NCI-H2227 (cell line): ENCODE results near the gene ENTR1.
"Not testable (repeated sequence)": the region's sequence is repeated elsewhere in the genome, so short reads cannot be mapped to it uniquely, and the experiment has no call there.

Experiments used
- DNase-seq: peaks from one replicate; lab custom pipeline; 2025; ENCODE audit not compliant: unreplicated experiment; lab: John Stamatoyannopoulos, UW

ENTR1 gene

DNA sequence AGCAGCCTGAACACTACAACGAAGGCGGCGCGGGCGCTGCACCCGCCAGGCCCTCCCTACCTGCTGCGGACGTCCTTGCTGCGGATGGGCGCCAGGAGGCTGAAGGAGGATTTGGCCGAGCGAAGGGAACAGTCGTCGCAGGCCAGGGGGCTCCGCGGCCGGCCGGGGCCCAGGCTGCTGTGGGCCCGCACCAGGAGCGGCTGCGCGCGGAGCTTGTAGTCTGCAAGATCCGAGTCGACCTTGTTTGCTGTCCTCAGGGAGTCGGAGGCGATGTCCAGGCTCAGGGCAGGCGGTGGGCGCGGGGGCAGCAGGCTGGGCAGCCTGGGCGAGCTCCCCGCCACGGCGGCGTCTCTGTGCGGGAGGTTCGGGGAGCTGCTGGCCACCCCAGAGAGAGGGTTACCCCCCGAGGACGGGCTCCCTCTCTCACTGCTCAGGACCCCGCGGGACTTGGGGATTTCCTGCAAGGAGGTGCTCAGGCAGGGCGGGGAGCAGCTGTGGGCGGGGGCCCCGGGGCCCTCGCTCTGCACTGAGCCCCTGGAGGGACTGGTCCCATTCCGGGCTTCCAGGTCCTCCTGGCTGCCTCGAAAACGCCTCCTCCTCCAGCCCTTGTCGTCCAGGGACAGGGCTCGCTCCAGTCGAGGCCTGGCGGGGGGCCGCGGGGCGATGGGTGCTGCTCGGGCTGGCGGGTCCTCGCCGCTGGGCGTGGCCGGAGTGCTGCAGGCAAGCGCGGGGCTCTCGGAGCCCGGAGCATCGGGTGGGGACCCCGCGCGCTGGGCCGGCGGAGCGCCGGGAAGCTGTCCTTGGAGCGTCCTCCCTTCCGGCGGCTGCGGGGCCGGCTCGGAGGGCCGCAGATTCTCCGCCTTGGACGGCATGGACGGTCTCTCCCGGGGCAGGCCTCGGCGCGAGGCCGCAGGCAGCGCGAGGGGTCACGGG, 28.4 kb upstream of the ENTR1 start:
- DNase-seq = peak; percentile 43

DNA sequence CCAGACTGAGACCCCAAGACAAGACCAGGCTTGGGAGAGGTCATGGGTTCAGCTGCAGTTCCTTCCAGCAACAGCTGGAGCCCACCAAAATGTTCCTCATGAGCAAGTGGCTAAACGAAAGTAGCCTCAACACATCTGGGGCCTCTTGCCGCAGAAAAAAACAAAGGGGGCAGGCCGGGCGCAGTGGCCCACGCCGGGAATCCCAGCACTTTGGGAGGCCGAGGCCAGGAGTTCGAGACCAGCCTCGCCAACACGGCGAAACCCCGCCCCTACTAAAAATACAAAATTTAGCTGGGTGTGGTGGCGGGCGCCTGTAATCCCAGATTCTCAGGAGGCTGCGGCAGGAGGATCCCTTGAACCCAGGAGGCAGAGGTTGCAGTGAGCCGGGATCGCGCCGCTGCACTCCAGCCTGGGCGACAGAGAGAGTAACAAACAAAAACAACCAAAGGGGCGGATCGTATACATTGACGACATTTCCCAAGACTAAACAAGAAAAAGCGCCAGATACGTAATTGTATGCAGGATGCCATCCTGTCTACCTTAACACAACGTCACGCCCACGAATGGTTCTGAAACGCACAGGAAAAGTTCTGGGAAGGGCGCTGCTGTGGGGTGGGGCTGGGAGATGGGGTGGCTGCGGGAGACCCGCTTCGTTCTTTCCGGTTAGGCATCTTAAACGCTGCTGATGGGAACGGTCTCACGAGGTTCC, 27.6 kb upstream of the ENTR1 start:
- DNase-seq = peak; percentile 19

DNA sequence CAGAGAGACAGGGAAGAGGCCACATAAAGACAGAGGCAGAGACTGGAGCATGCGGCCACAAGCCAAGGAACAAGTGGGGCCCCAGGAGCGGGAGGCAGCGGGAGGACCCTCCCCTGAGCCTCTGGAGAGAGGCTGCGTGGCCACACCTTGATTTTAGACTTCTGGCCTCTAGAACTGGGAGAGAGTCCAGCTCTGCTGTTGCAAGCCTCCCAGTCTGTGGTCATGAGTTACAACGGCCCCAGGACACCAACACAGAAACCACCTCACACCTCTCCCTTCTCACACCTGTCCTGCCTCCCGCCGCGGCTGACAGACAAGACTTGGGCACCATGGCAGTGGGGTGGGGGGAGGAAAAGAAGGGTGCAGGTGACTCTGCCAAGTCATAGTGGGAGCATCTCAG, 27.0 kb upstream of the ENTR1 start:
- DNase-seq = no peak

DNA sequence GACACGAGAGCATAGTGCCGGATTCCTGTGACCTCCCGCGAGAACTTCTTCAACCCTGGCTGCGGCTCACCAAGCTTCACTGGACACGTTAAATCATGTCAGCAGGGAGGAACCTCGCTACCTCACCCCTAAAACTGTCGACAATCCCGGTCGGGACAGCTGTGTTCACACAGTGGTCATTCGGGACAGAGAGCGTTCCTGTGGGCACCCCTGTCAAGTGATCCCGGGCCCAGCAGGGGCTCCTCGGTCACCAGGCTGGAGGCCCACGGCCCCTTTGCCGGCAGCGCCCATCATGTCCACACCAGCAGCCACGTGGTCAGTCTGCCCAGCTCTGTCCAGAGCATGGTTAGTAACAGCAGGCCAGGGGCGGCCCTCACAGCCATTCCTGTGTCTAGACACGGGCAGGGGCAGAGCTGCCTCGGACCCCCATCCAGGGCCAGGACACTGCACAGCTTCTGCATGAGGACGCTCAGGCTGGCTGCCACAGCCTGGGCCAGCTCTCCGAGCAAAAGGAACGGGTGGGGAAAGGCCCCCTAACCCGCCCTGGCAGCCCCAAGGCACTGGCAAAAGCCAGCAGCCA, 25.7 kb upstream of the ENTR1 start:
- no peak for DNase-seq

DNA sequence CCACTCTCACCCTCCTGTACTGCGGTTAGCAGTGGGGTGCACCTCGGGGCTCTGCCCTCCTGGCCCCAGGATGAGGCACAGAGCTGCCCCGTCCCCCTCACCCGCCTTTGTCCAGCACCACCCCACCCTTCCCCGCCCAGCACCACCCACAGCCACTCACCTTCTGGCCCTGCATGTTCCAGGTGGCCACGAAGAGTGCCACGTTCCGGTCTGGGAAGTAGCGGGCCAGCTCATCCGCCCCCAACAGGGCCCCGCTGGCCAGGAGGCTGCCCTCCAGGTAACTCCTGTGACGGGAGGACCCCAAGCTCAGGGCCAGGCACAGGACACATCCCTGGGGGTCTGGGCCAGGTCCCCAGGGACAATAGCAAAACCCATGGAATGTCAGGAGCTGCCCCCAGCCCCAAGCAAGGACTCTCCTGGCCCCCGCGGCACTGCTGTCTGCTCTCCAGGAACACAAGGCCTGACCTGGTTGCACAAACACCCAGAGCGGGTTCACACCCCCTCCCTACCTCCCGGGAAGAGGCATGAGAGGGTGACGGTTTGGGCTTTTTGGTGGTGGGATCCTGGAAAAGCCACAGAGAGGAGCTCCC, 24.3 kb upstream of the ENTR1 start:
- no peak for DNase-seq

DNA sequence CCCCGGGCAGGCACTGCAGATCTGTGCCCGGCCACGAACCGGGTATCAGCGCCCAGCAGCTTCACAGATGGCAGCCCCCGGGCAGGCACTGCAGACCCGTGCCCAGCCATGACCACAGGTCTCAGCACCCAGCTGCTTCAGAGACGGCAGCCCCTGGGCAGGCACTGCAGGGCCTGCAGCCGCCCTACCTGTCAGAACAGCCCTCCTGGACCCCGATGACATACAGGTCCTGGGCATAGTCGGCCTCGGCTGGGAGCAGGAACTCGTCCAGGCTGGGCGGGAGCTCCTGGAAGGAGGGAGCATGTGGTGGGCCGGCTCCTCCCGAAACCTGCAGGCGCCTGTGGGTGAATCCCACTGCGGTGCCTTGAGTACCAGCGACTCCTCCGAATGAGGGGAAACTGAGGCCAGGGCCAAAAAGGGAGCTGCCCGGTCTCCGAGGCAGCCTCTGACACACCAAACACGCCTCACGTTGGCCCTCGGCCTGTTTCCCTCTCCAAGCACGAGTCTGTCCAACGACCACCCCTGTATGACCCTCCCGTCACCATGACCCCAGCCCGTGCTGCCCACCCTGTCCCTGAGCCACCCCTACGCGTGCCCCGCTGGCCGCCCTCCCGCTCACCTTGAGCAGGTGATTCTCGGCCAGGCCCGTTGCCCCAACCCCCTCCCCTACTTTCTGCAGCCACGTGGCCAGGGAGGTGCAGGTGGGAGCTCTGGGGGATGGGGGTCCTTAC, 23.6 kb upstream of the ENTR1 start:
- DNase-seq = no peak

DNA sequence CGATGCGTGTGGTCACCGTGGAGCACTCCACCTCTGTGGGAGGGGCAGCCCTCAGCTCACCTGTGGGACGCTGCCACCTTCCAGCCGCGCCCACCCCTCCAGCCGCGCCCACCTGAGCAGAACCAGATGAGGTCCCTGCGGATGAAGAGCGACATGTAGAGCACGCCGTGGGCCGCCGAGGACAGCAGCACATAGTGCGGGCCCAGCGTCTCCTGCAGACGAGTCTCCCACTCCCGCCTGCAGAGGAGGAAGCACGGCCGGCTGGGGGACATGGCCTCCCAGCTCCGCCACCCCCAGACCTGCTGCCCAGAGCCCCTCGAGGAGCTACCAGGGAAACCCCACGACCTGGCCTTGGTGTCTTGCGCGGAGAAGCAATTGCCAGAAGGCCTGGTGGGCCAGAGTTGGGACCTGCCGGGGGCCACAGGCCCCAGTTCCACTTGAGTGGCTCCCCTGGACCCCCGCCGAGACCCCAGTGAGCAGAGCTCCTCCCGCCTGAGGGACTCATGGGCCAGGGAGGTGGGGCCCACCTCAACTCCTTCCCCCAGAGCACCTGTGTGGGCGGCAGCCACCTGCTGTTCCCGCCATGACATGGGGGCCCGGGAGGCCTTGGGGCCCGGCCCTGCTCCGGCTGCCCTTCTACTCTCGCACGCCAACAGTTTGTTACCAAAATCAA, 22.8 kb upstream of the ENTR1 start:
- DNase-seq = no peak

DNA sequence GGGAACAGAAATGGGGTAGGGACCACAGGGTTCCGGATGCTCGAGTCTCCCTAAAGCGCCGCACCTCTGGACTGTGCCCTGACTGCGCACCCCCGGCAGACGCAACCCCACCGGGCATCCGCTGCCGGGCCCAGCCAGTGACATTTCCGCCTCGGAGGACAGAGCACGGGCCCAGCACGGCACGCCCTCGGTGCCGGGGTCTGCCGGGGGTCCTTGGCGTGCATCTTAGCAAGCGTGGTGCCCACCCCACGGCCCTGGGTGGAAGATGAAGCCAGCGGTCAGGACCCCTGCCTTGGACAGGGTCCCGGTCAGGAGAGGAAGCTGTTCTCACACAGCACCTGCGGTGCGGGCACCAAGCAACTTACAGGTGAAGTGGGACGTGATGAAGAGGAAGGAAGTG, 22.2 kb upstream of the ENTR1 start:
- DNase-seq = no peak

DNA sequence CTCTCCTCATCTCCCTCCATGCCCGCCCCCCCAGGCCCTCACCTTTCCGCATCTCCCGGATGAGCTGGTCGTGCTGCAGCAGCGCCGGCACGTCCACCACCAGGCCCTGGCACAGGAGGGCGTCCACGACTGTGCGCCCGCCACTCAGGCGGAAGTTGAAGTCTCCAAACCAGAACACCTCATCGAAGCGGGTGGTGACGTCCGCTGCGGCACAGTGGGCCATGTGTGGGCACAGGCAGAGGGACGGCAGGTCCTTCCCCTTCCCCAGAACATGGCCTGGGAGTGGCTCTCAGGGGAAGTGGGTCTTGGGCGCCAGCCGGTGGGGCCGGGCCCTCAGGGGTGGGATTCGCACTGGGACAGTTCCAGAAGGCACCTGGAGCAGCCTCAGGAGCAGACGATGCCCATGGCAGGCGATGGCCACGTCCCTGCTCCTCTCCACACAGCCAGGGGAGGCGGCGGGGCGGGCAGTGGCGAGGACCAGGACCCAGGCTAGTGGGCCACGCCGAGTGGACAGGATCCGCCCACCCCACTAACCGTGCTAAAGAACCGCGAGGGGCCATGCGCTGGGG, 21.5 kb upstream of the ENTR1 start:
- no peak for DNase-seq

DNA sequence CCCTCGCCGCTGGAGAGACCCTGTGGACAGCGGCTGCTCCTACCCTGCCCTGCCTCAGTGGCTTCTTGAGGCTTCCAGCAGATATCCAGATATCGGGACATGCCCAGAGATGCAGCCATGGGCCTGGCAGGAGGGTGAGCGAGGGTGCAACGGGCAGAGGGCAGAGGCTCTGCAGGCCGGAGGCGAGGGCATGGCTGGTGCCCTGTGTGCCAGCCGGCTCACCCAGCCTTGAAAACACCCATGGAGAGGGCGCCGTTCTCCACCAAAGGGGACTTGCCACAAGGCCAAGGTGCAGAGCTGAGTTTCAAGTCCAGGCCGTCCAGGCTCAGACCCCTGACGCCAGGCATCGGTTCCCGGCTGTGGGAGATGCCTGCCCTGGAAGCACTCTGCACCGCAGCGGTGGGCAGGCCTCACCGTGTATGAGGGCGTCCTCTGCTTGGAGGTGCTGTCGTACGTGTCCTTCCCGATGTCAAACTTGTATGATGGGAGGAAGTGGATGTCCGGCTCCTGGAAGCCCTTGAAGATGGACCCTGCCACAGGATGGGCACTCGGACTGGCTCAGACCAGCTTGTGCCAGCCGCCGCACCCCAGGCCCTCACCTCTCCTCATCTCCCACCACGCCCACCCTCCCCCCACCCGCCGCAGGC, 20.3 kb upstream of the ENTR1 start:
- DNase-seq = no peak

DNA sequence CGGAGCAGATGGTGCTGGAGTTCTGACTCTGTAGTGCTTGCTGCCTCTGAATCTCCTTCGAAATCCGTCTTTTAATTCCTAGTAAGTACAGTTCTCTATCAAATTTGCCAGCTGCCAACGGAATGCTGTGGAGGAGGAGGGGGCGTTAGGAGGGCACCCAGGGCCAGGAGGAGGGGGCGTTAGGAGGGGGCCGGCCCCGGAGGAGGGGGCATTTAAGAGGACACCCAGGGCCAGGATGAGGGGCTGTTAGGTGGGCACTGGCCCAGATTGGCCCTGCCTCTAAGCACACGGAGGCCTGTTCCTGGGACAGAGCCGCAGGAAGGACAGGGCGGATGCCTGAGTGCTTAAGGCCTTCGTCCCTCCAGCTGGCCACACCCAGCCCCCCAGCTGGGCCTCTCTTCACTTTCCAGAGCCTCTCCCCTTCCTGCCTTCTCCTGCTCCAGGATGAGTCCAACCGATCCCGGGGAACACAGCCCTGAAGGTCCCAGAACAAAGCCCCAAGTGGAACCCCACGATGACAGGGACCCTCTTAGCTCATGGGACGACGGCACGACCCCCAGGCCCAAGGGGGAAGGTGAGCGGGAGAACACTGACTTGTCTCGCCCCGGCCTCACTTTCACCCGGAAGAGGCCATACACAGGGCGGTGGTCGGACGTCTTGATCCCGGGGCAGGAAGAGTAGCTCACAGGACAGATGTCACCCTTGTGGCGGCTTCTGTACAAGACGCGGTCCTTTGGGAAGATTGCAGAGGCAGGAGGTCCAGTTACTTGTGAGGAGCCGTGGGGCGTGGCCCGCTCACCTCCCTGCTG, 19.5 kb upstream of the ENTR1 start:
- no peak for DNase-seq

DNA sequence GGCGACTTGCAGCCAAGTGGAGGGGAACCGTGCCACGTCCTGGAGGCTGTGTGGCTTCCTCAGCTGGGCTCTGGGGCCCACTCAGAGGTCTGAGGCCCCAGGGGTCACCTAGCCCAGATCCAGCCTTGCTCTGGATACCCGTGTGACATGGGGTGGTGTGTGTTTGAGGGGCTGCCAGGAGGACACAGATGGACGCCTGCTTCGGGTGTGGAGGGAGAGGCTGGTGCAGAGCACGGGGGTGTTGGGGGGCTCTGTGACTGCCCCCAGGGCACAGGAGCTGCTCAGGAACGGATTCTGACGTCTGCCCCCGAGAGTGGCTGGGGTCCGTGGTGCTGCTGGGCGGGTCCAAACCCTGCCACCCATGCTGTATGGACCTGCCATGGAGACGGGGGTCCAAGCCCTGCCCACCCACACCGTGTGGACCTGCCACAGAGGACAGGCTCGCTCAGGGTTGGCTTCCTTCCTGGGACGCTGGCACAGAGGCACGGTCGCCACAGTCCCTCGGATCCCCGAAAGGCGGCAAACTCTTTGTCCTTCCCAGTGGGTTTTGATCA, 18.7 kb upstream of the ENTR1 start:
- no peak for DNase-seq

DNA sequence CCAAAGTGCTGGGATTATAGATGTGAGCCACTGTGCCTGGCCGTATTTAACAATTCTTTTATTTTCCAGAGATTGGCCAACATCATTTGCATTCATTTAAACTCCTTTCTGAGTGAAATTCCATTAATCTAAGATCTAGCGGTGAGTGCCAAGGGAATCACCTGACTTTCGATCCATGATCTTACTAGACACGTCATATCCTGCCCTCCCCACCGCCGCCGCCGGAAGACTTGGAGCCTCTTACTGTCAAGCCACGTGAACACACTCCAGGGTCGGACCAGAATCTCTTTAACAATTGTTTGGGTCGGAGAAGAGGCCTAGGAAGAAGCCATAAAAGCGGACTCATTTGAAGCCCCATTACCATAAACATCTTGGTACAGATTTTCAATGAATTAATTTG, 16.4 kb upstream of the ENTR1 start:
- no peak for DNase-seq

DNA sequence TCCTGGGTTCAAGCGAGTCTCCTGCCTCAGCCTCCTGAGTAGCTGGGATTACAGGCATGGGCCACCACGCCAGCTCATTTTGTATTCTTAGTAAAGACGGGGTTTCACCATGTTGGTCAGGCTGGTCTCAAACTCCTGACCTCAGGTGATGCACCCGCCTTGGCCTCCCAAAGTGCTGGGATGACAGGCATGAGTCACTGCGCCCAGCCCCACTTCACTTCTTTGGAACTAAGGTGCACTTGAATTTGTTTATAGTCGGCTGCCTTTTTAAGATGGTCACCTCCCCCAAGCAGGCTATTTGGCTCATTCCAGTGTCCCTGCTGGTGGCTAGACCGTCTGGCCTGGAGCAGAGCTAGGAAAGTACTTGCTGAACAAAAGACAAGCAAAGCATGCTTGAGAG, 15.0 kb upstream of the ENTR1 start:
- DNase-seq = not testable (repeated sequence)

DNA sequence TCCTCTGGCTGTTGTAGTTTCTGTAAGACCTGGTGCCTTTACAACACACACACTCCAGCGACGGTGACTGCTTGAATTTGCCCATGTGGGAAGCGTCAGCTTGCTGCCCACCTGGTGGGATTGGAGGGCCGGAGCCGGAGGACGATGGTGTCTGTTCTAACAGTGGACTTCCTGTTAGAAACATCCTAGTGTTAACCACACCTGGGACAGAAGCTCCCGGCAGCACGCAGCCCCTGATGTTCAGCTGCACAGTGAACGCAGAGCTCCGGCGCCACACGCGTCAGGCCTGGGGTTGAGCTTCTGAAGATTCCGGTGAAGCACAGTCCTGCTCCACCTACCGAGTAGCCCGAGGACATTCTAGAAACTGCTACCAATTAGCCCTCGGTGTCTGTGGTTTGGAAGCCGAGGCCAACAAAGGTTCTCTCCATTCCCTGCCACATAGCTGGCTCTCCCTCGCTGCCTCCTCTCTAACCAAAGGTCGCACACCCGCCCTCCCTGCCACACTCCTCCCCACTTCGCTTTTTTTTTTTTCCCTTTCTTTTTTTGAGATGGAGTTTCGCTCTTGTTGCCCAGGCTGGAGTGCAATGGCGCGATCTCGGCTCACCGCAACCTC, 14.4 kb upstream of the ENTR1 start:
- no peak for DNase-seq

DNA sequence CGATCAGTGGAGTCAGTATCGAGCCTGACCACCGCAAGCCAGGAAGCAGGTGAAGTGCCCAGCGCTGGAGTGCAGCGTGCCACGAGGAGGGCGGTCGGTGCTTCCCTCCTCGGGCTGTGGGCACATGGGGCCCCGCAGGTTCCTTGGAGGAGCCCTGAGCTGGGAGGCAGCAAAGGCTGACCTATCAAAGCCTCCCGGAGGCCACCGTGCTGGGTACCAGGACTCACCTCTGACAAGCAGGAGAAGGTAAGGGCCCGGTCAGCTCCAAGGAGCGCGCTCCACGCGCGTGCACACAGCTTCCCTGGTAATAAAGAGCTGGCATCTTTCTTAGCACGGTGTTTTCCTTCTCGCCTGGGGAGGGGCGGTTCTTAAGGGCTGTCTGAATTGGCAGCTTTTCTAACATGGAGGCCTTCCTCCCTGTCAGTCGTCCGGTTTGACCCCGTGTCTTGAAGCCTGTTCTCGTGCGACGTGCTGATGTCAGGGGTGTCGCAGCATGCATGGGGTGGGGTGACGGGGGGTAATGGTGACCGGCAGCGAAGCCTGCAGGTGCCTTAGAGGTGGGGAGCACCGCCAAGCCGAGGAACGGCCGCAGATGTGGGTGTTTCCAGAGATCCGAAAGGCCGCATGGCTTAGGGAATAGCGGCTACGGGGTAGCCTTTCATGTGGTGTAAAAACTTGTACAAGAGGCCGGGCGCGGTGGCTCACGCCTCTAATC, 13.2 kb upstream of the ENTR1 start:
- no peak for DNase-seq

DNA sequence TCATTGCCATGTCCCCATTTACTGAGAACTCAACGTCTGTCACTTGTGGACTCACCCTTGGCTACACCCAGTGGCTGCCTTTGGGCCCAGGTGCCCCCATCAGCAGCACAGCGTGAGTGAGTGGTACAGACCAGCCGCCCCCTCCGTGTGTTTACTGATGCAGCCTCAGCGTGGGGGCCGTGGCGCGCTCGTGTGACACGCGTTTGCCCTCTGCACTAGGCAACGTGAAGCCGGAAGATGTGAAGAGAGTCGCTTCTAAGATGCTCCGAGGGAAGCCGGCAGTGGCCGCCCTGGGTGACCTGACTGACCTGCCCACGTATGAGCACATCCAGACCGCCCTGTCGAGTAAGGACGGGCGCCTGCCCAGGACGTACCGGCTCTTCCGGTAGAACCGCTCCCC, 12.5 kb upstream of the ENTR1 start:
- no peak for DNase-seq
